GM12878 (cell line): ENCODE data around the gene TMPRSS11B. TPM values are rescaled to one million over a fixed set of nuclear protein-coding genes. Genes with fewer than 3 reads are reported as not detected.

Experiments used
- ATAC-seq: fragments of 200-7000 bp; cut with Tn5 transposase; 3 replicates; pipeline ENCODE4 v1.9.1; 2020; ENCODE audit warnings: mild to moderate bottlenecking, moderate library complexity
- BruUV-seq: library from RNA; stranded (reverse); fragments of 400-500 nt; replicated peaks from 2 replicates; lab custom pipeline; 2021; lab: Mats Ljungman, UMichigan
- CTCF ChIA-PET: fragments of 300-600 bp; sonication (Branson Sonifier 250); formaldehyde crosslinking; extraction: SDS; loops from one replicate; lab custom pipeline; 2021; ENCODE audit warnings: inconsistent platforms; lab: Yijun Ruan, JAX
- POLR2A ChIA-PET: fragments of 350-600 bp; formaldehyde crosslinking; extraction: SDS; loops from one replicate; lab custom pipeline; 2021; ENCODE audit warnings: inconsistent platforms; lab: Charles Lee
- RAD21 ChIA-PET: fragments of 300-600 bp; sonication (Branson Sonifier 250); formaldehyde crosslinking; loops from one replicate; lab custom pipeline; 2023; ENCODE audit warnings: antibody characterized with exemption; ENCODE audit not compliant: unreplicated experiment; lab: Charles Lee
- SMC1A ChIA-PET: fragments of 300-600 bp; sonication (Branson Sonifier 250); formaldehyde crosslinking; loops from one replicate; lab custom pipeline; 2023; ENCODE audit not compliant: unreplicated experiment, uncharacterized antibody; lab: Charles Lee
- DNase-seq: peaks from one replicate; pipeline ENCODE4 v3.0.0-alpha.2; 2011; ENCODE audit warnings: low read depth, low spot score
- FAIRE-seq: peaks from 3 replicates; lab custom pipeline; 2011; peaks lifted over from hg19 to GRCh38; lab: Jason Lieb, UNC
- H2AFZ ChIP-seq: 2 replicates; pipeline ENCODE4 v1.6.0; 2011; ENCODE audit warnings: low read depth, low read length, control low read depth; ENCODE audit not compliant: control insufficient read depth
- H3K27ac ChIP-seq: 2 replicates; pipeline ENCODE4 v1.5.1; 2011; ENCODE audit warnings: control low read depth; ENCODE audit not compliant: control insufficient read depth, insufficient read depth
- H3K27me3 ChIP-seq, 2 experiments: replicated peaks in 1 of 2; 2 replicates each; pipeline versions ENCODE4 v1.6.0 to v1.6.1; 2011; ENCODE audit warnings: low read length in 1 of 2; ENCODE audit not compliant: control insufficient read depth in 2 of 2, insufficient read depth in 2 of 2
- H3K36me3 ChIP-seq, 2 experiments: 2 replicates each; pipeline ENCODE4 v1.5.1; 2011; ENCODE audit warnings: low read length in 1 of 2; ENCODE audit not compliant: control insufficient read depth in 2 of 2, insufficient read depth in 2 of 2
- H3K4me1 ChIP-seq: 2 replicates; pipeline ENCODE4 v1.6.1; 2011; ENCODE audit warnings: mild to moderate bottlenecking, low read length, moderate library complexity, mixed read lengths; ENCODE audit not compliant: control insufficient read depth, insufficient read depth
- H3K4me2 ChIP-seq: 2 replicates; pipeline ENCODE4 v1.6.0; 2011; ENCODE audit warnings: control low read depth; ENCODE audit not compliant: control insufficient read depth, insufficient read depth
- H3K4me3 ChIP-seq: fragments of 200-600 bp; sonication (generic); 2 replicates; pipeline ENCODE4 v1.5.1; 2016
- H3K79me2 ChIP-seq: 2 replicates; pipeline ENCODE4 v1.6.0; 2011; ENCODE audit warnings: low read length; ENCODE audit not compliant: control insufficient read depth, insufficient read depth
- H3K9ac ChIP-seq: 2 replicates; pipeline ENCODE4 v1.8.0; 2011; ENCODE audit warnings: low read length, control low read depth, mixed read lengths; ENCODE audit not compliant: control insufficient read depth, insufficient read depth
- H3K9me3 ChIP-seq: replicated peaks from 3 replicates; pipeline ENCODE4 v1.5.1; 2011; ENCODE audit warnings: mild to moderate bottlenecking, low read length; ENCODE audit not compliant: control insufficient read depth, insufficient read depth
- H4K20me1 ChIP-seq: 2 replicates; pipeline ENCODE4 v1.6.0; 2011; ENCODE audit not compliant: control insufficient read depth, insufficient read depth
- KDM1A ChIP-seq: fragments of 200-600 bp; sonication (generic); IDR thresholded peaks from 2 replicates; pipeline ENCODE4 v1.6.1; 2016; ENCODE audit warnings: borderline replicate concordance
- MEF2A ChIP-seq: IDR thresholded peaks from 2 replicates; pipeline ENCODE4 v1.6.1; 2011; ENCODE audit warnings: low read depth, mild to moderate bottlenecking, low read length, moderate library complexity; ENCODE audit not compliant: insufficient read depth
- NFYB ChIP-seq: IDR thresholded peaks from 2 replicates; pipeline ENCODE4 v1.6.1; 2011; ENCODE audit warnings: low read depth, mild to moderate bottlenecking, low read length, improper control_type of control experiment, moderate library complexity; ENCODE audit not compliant: insufficient read depth
- POLR2A ChIP-seq: IDR thresholded peaks from 2 replicates; pipeline ENCODE4 v1.6.1; 2011; ENCODE audit warnings: low read depth, mild to moderate bottlenecking, low read length
- SPI1 ChIP-seq: IDR thresholded peaks from 2 replicates; pipeline ENCODE4 v1.6.1; 2011; ENCODE audit warnings: low read depth, mild to moderate bottlenecking, low read length, moderate library complexity, borderline replicate concordance; ENCODE audit not compliant: insufficient read depth
- WRNIP1 ChIP-seq: IDR thresholded peaks from 2 replicates; pipeline ENCODE4 v1.6.1; 2011; ENCODE audit warnings: low read depth, low read length, improper control_type of control experiment, borderline replicate concordance
- ZNF274 ChIP-seq: IDR thresholded peaks from one replicate; pipeline ENCODE4 v1.8.0; 2011; ENCODE audit not compliant: insufficient read length, insufficient read depth
- WGBS: methylation state at CpG from one replicate; pipeline ENCODE4 v1.1.6; 2016; ENCODE audit warnings: low lambda C conversion rate; ENCODE audit not compliant: insufficient replicate concordance, insufficient coverage; ENCODE audit errors: missing lambda C conversion rate; 5-methylcytosine and 5-hydroxymethylcytosine counted together
- in situ Hi-C: fragments of 300-500 bp; cut with MboI; formaldehyde crosslinking; loops from 9 replicates; pipeline ENCODE4 v1.14.3; 2018; ENCODE audit warnings: mixed read lengths
- intact Hi-C: fragments of 100-400 bp; cut with micrococcal nuclease; formaldehyde crosslinking; loops from one replicate; pipeline ENCODE4 v1.14.2; 2022; ENCODE audit not compliant: unreplicated experiment
- polyA plus RNA-seq, 11 experiments: library from polyadenylated mRNA; depleted of rRNA in 4 of 11; unstranded in 6 of 11; stranded (reverse) in 5 of 11; fragments of >200 nt; fragmentation: Nextera tagmentation in 4 of 11; fragmentation: Illumina TruSeq in 1 of 11; extraction: Ambion mirVana in 4 of 11; extraction: Trizol in 1 of 11; gene quantifications; 1 replicate in 1 of 11; 2 replicates in 10 of 11; pipeline versions ENCODE4 v1.2.1 to v1.2.3, GENCODE V29; 2011 to 2016; ENCODE audit warnings: inconsistent platforms in 2 of 11, missing spikeins in 2 of 11, low read depth in 1 of 11
- total RNA-seq, 4 experiments: library from RNA; depleted of rRNA in 3 of 4; stranded (reverse); fragments of >200 nt in 3 of 4; fragmentation: Illumina TruSeq in 1 of 4; extraction: Trizol in 1 of 4; gene quantifications; 2 replicates each; pipeline versions ENCODE4 v1.2.1 to v1.2.3, GENCODE V29; 2013 to 2021
- TF ChIP-seq, protein P1 (sequence below): IDR thresholded peaks from 2 replicates; pipeline ENCODE4 v1.6.1; 2012; ENCODE audit warnings: low read length, inconsistent platforms

Gene TMPRSS11B
- total and polyA plus RNA-seq, 10 of the 15 experiments (the other 5 are each of a cell fraction or from before 2014, with no cell fraction given) = not detected

DNA sequence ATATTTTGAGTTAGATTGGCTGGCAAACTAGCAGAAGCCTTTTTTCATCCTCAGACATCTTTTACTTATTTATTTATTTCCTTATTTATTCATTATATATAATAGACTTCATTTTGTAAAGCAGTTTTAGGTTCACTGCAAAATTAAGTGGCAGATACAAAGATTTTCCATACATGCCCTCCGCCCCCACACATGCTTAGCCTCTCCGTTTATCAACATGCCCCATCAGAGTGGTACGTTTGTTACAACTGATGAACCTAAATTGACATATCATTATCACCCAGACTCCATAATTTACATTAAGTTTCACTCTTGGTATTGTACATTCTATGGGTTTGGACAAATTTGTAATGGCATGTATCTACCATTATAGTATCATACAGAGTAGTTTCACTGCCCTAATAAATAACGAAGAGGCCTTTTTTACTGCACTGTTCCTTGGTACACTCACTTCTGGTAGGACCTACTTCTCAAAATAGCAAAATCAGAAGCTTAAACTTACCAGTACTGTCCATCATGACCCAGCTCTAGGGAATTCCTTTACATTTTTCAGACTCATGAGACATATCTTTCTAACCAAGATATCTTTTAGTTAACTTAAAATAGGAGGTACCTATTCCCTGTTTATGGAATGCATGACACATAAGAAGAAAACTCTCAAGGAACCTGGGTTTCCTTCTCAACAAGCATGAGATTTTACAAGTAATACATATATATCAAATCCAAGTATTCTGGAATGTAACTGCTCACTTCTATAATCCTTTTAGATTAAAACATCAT, 4.8 kb upstream of the TMPRSS11B start:
- TF ChIP-seq SPI1 = no peak
- TF ChIP-seq, protein P1, sequence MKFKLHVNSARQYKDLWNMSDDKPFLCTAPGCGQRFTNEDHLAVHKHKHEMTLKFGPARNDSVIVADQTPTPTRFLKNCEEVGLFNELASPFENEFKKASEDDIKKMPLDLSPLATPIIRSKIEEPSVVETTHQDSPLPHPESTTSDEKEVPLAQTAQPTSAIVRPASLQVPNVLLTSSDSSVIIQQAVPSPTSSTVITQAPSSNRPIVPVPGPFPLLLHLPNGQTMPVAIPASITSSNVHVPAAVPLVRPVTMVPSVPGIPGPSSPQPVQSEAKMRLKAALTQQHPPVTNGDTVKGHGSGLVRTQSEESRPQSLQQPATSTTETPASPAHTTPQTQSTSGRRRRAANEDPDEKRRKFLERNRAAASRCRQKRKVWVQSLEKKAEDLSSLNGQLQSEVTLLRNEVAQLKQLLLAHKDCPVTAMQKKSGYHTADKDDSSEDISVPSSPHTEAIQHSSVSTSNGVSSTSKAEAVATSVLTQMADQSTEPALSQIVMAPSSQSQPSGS = no peak
- no peak for TF ChIP-seq ZNF274
- no peak for TF ChIP-seq POLR2A
- TF ChIP-seq MEF2A = no peak
- TF ChIP-seq KDM1A = no peak
- TF ChIP-seq WRNIP1 = no peak
- no peak for TF ChIP-seq NFYB
- SMC1A ChIA-PET = interaction anchor here (0.6 kb wide), 1 partner anchor 501 kb away, joined by 3 read pairs; no protein-coding TSS in a partner anchor
- Histone ChIP-seq H4K20me1 (no peaks in the 10 kb centered on the region), H3K4me3 (no peak overlapping the region), H3K36me3 (no peaks in the 10 kb centered on the region), H3K9ac (no peak overlapping the region), H3K27me3 (no peaks in the 10 kb centered on the region), H3K79me2 (no peaks in the 10 kb centered on the region), H3K9me3 (no peaks in the 10 kb centered on the region), H3K4me1 (0 out of 2 replicates have a peak, but pooled peaks cover 4% of the 10 kb centered on the region), H3K27ac (no peak overlapping the region), H2AFZ (no peak overlapping the region), H3K4me2 (no peak overlapping the region)
- in situ Hi-C loops = no loop called here
- DNase-seq = no peak
- POLR2A ChIA-PET = no interaction called here
- WGBS = 8% methylated on average over 4 of the region's 4 CpGs
- no TSS peak for BruUV-seq
- RAD21 ChIA-PET = interaction anchor here (0.8 kb wide), 1 partner anchor 25 kb away, joined by 3 read pairs; no protein-coding TSS in a partner anchor
- CTCF ChIA-PET = interaction anchor here (0.6 kb wide), 1 partner anchor 125 kb away, joined by 3 read pairs; no protein-coding TSS in a partner anchor
- intact Hi-C loops = no loop called here
- ATAC-seq = peak; percentile 65
- no peak for FAIRE-seq
